ENCODE data around the gene CPEB1.
A peak's percentile ranks its signal among the peaks of the same experiment; 100 is the strongest.

Gene CPEB1

GRCh38 chr15:82572311-82572710, 74.9 kb downstream of the CPEB1 start:
- TF ChIP-seq CTCF (IDR thresholded peaks at IDR 0.05; ENCODE audit: insufficient read depth, low read length, missing control alignments) = no peak
- H3K4me3 ChIP-seq (ENCODE audit: low read depth, low read length) = peak overlapping the region; percentile 52; the same call in 1 of the 2 replicates
- DNase-seq (ENCODE audit: low read depth, low spot score) = no peak
- POLR2A ChIA-PET = interaction anchor here (0.6 to 3.5 kb wide), 4 partner anchors 8 to 32 kb away, joined by 3 to 14 read pairs (median 6); partner anchors contain the start of gene RPS17
- CTCF ChIA-PET = interaction anchor here (1.2 to 3.9 kb wide), 7 partner anchors 11 to 439 kb away, joined by 3 to 17 read pairs (median 4); partner anchors contain the start of gene RPS17

- ChIA-PET POLR2A (interaction anchor here (0.6 to 3.5 kb wide), 5 partner anchors 8 to 31 kb away, joined by 3 to 14 read pairs (median 4); partner anchors contain the start of gene RPS17), CTCF (interaction anchor here (1.2 to 3.9 kb wide), 8 partner anchors 12 to 439 kb away, joined by 3 to 17 read pairs (median 4); partner anchors contain the start of gene RPS17)
- DNase-seq (ENCODE audit: low read depth, low spot score) = peak; percentile 24
- TF ChIP-seq CTCF (IDR thresholded peaks at IDR 0.05; ENCODE audit: insufficient read depth, low read length, missing control alignments) = no peak
- H3K4me3 ChIP-seq (ENCODE audit: low read depth, low read length) = peak overlapping the region; percentile 52
Measured at GRCh38 chr15:82571722-82572222, 75.4 kb downstream of the CPEB1 start.

GRCh38 chr15:82570721-82571508, 76.2 kb downstream of the CPEB1 start:
- H3K4me3 ChIP-seq (ENCODE audit: low read depth, low read length) = peak overlapping the region; percentile 52
- DNase-seq (ENCODE audit: low read depth, low spot score) = no peak
- no peak for TF ChIP-seq CTCF (IDR thresholded peaks at IDR 0.05; ENCODE audit: insufficient read depth, low read length, missing control alignments)
- ChIA-PET POLR2A (interaction anchor here (0.9 to 3.5 kb wide), 4 partner anchors 9 to 179 kb away, joined by 3 to 14 read pairs (median 4); partner anchors contain the start of gene RPS17), CTCF (interaction anchor here (1.2 to 3.9 kb wide), 3 partner anchors 12 to 30 kb away, joined by 4 to 17 read pairs (median 6); partner anchors contain the start of gene RPS17)

- no peak for DNase-seq (ENCODE audit: low read depth, low spot score)
- no peak overlapping the region for H3K4me3 ChIP-seq (ENCODE audit: low read depth, low read length)
- POLR2A ChIA-PET = interaction anchor here (3.5 kb wide), 1 partner anchor 29 kb away, joined by 14 read pairs; the partner anchor contains the start of gene RPS17
- CTCF ChIA-PET = interaction anchor here (0.7 to 3.9 kb wide), 2 partner anchors 29 to 426 kb away, joined by 3 to 17 read pairs; partner anchors contain the start of gene RPS17
- TF ChIP-seq CTCF (IDR thresholded peaks at IDR 0.05; ENCODE audit: insufficient read depth, low read length, missing control alignments) = no peak
Measured at GRCh38 chr15:82569834-82570233, 77.3 kb downstream of the CPEB1 start.

GRCh38 chr15:82568986-82569385, 78.2 kb downstream of the CPEB1 start:
- no peak for DNase-seq (ENCODE audit: low read depth, low spot score)
- TF ChIP-seq CTCF (IDR thresholded peaks at IDR 0.05; ENCODE audit: insufficient read depth, low read length, missing control alignments) = no peak
- CTCF ChIA-PET = interaction anchor here (3.9 kb wide), 1 partner anchor 29 kb away, joined by 17 read pairs; the partner anchor contains the start of gene RPS17
- POLR2A ChIA-PET = no interaction called here
- no peak overlapping the region for H3K4me3 ChIP-seq (ENCODE audit: low read depth, low read length)

GRCh38 chr15:82567661-82568060, 79.5 kb downstream of the CPEB1 start:
- no peak for DNase-seq (ENCODE audit: low read depth, low spot score)
- TF ChIP-seq CTCF (IDR thresholded peaks at IDR 0.05; ENCODE audit: insufficient read depth, low read length, missing control alignments) = no peak
- POLR2A ChIA-PET = no interaction called here
- CTCF ChIA-PET = interaction anchor here (3.9 kb wide), 1 partner anchor 27 kb away, joined by 25 read pairs; the partner anchor contains the start of gene RPS17
- no peak overlapping the region for H3K4me3 ChIP-seq (ENCODE audit: low read depth, low read length)
